Neural cell (in vitro differentiated cells): ENCODE data around the gene GPER1.

ENCODE experiments used
- CTCF ChIP-seq: fragments of 450-650 bp; IDR thresholded peaks from 2 replicates; pipeline ENCODE4 v1.5.1; 2014; ENCODE audit warnings: antibody characterized with exemption, mild to moderate bottlenecking, moderate library complexity; ENCODE audit not compliant: poor library complexity, severe bottlenecking
- EP300 ChIP-seq: fragments of 450-650 bp; conservative IDR thresholded peaks from 2 replicates; pipeline ENCODE4 v1.6.1; 2014; ENCODE audit warnings: antibody characterized with exemption, mild to moderate bottlenecking, moderate library complexity; ENCODE audit not compliant: poor library complexity, severe bottlenecking
- EZH2 ChIP-seq: fragments of 200-600, 300-800 bp; shearing (Covaris generic), sonication (generic); IDR thresholded peaks from 2 replicates; pipeline ENCODE4 v1.6.1; 2014; ENCODE audit warnings: antibody characterized with exemption, low read length, borderline replicate concordance, mild to moderate bottlenecking; ENCODE audit not compliant: insufficient read depth, poor library complexity, severe bottlenecking
- MXI1 ChIP-seq: fragments of 450-650 bp; conservative IDR thresholded peaks from 2 replicates; pipeline ENCODE4 v1.6.1; 2014; ENCODE audit warnings: antibody characterized with exemption, mild to moderate bottlenecking; ENCODE audit not compliant: poor library complexity, severe bottlenecking
- POLR2AphosphoS5 ChIP-seq: IDR thresholded peaks from 2 replicates; pipeline ENCODE4 v1.6.1; 2012
- REST ChIP-seq: IDR thresholded peaks from 2 replicates; pipeline ENCODE4 v1.6.1; 2012; ENCODE audit warnings: borderline replicate concordance
- TAF1 ChIP-seq: IDR thresholded peaks from 2 replicates; pipeline ENCODE4 v1.6.1; 2012; ENCODE audit warnings: low read depth

GRCh38 chr7:1091644-1092027, 3.7 kb downstream of the GPER1 start:
- TF ChIP-seq EZH2 (no peak), CTCF (no peak), POLR2AphosphoS5 (no peak), EP300 (no peak), MXI1 (no peak), REST (no peak), TAF1 (no peak)
